SK-N-SH treated with all-trans-retinoic acid at 6 μM for 48 hours (cell line): ENCODE data around the gene KRT16.

Source experiments
- ARNTL ChIP-seq: fragments of 450-650 bp; formaldehyde crosslinking; IDR thresholded peaks from 2 replicates; pipeline ENCODE4 v1.5.0; 2020; ENCODE audit warnings: low read depth, mild to moderate bottlenecking, moderate library complexity, borderline replicate concordance
- ESRRG ChIP-seq: fragments of 250-450 bp; sonication (Bioruptor Pico); IDR thresholded peaks from 2 replicates; pipeline ENCODE4 v1.6.1; 2021; ENCODE audit warnings: mild to moderate bottlenecking
- PATZ1 ChIP-seq: fragments of 250-450 bp; sonication (Bioruptor Pico); IDR thresholded peaks from 2 replicates; pipeline ENCODE4 v1.8.0; 2020; ENCODE audit warnings: mild to moderate bottlenecking, moderate library complexity, borderline replicate concordance
- ZFP3 ChIP-seq: fragments of 250-450 bp; sonication (Bioruptor Pico); IDR thresholded peaks from 2 replicates; pipeline ENCODE4 v1.5.0; 2020; ENCODE audit warnings: mild to moderate bottlenecking, moderate library complexity
- ZFP30 ChIP-seq: fragments of 450-650 bp; formaldehyde crosslinking; IDR thresholded peaks from 2 replicates; pipeline ENCODE4 v1.5.0; 2022; ENCODE audit warnings: mild to moderate bottlenecking, moderate library complexity
- ZNF565 ChIP-seq: fragments of 450-650 bp; formaldehyde crosslinking; conservative IDR thresholded peaks from 2 replicates; pipeline ENCODE4 v1.5.0; 2020; ENCODE audit warnings: low read depth, mild to moderate bottlenecking, moderate library complexity

GRCh38 chr17:41619036-41619926 is 6.7 kb upstream of the KRT16 start:
- no peak for TF ChIP-seq ZFP30
- no peak for TF ChIP-seq PATZ1
- TF ChIP-seq ESRRG (CRISPR knock-in tag): no peak
- TF ChIP-seq ZFP3 (CRISPR knock-in tag): no peak
- TF ChIP-seq ARNTL (CRISPR knock-in tag): no peak
- no peak for TF ChIP-seq ZNF565 (CRISPR knock-in tag)
